Hepatocyte (in vitro differentiated cells): ENCODE results near the gene TUBE1.

Source experiments
- CTCF ChIP-seq: fragments of 200-600 bp; sonication (generic); IDR thresholded peaks from 2 replicates; pipeline ENCODE4 v1.5.1; 2016; ENCODE audit warnings: antibody characterized with exemption, mild to moderate bottlenecking; ENCODE audit not compliant: poor library complexity
- EZH2 ChIP-seq: fragments of 200-600 bp; sonication (generic); IDR thresholded peaks from 2 replicates; pipeline ENCODE4 v1.6.1; 2016; ENCODE audit warnings: antibody characterized with exemption, mild to moderate bottlenecking, borderline replicate concordance
- EZH2phosphoT487 ChIP-seq: fragments of 200-600 bp; sonication (generic); IDR thresholded peaks from one replicate; pipeline ENCODE4 v1.6.1; 2018; ENCODE audit warnings: antibody characterized with exemption, mild to moderate bottlenecking, low read depth, moderate library complexity; ENCODE audit not compliant: unreplicated experiment, severe bottlenecking

DNA sequence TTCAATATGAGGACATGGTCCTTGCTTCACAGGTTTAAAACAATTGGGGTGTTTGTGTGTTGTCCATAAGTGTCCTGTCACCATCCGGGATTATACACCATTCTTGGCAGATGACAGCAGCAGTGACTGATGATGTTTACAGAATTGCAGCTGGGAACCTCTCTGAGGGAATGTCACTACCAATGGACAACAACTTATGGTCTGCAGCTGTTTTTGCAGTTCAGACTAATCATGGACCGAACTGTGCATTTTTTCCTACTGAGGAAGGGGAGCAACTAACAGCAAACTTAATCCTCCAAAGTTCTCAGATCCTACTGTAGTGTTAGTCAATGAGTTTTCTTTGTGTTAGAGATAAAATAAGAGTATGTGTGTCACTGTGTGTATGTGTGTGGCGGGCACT lies 26.1 kb upstream of the TUBE1 start:
- no peak for TF ChIP-seq CTCF
- no peak for TF ChIP-seq EZH2
- TF ChIP-seq EZH2phosphoT487, result no peak
